K562 (cell line): ENCODE results near the gene CALU. TPM values are rescaled to one million over a fixed set of nuclear protein-coding genes. Genes with fewer than 3 reads are reported as not detected.

Experiments
- GABPA ChIP-seq: fragments of 200-800 bp; sonication (Bioruptor generic); conservative IDR thresholded peaks from 2 replicates; pipeline ENCODE4 v1.6.1; 2016; ENCODE audit warnings: low read depth, missing genetic modification characterization, missing compliant biosample characterization
- GTF2A2 ChIP-seq: IDR thresholded peaks from 2 replicates; pipeline ENCODE4 v1.6.1; 2016; ENCODE audit warnings: mild to moderate bottlenecking, missing genetic modification characterization, missing compliant biosample characterization
- NRF1 ChIP-seq, 2 experiments: fragments of 450-650 bp; IDR thresholded peaks in 1 of 2; conservative IDR thresholded peaks in 1 of 2; 2 replicates each; pipeline ENCODE4 v1.6.1; 2014; ENCODE audit warnings: mild to moderate bottlenecking in 2 of 2
- RBFOX2 ChIP-seq: fragments of 200-400 bp; formaldehyde crosslinking; IDR thresholded peaks from 2 replicates; pipeline ENCODE4 v1.6.1; 2017; ENCODE audit warnings: low read depth, mild to moderate bottlenecking, low read length, moderate library complexity
- SAFB ChIP-seq: fragments of 200-400 bp; formaldehyde crosslinking; IDR thresholded peaks from 2 replicates; pipeline ENCODE4 v1.6.1; 2017; ENCODE audit warnings: low read depth, low read length, borderline replicate concordance
- ZBED1 ChIP-seq: IDR thresholded peaks from 2 replicates; pipeline ENCODE4 v1.6.1; 2014
- ZFP36 ChIP-seq: fragments of 150-350 bp; IDR thresholded peaks from 2 replicates; pipeline ENCODE4 v1.6.1; 2018; ENCODE audit warnings: low read length, low read depth; ENCODE audit not compliant: partially characterized antibody
- ZNF253 ChIP-seq: fragments of 250-450 bp; sonication (Bioruptor Pico); conservative IDR thresholded peaks from 2 replicates; pipeline ENCODE4 v1.6.1; 2021; ENCODE audit warnings: mild to moderate bottlenecking
- ZNF263 ChIP-seq: sonication (generic); formaldehyde crosslinking; IDR thresholded peaks from 2 replicates; pipeline ENCODE4 v1.8.0; 2022; ENCODE audit warnings: mild to moderate bottlenecking, missing genetic modification reagents, borderline replicate concordance
- polyA plus RNA-seq, 8 experiments: library from polyadenylated mRNA; depleted of rRNA in 4 of 8; stranded (reverse) in 5 of 8; unstranded in 3 of 8; fragments of >200 nt; fragmentation: Nextera tagmentation in 2 of 8; fragmentation: Illumina TruSeq in 1 of 8; extraction: Ambion mirVana in 2 of 8; extraction: Trizol in 1 of 8; gene quantifications; 2 replicates each; pipeline versions ENCODE4 v1.2.1 to v1.2.3, GENCODE V29; 2011 to 2014; ENCODE audit warnings: inconsistent platforms in 1 of 8, missing spikeins in 1 of 8
- total RNA-seq, 7 experiments: library from RNA; depleted of rRNA in 6 of 7; stranded (reverse); fragments of >200 nt in 6 of 7; fragmentation: Illumina TruSeq in 2 of 7; extraction: Trizol in 2 of 7; gene quantifications; 2 replicates each; pipeline versions ENCODE4 v1.2.1 to v1.2.3, GENCODE V29; 2011 to 2021; ENCODE audit warnings: low replicate concordance in 1 of 7
- TF ChIP-seq, protein P1 (sequence below): fragments of 250-450 bp; sonication (Bioruptor Pico); IDR thresholded peaks from 2 replicates; pipeline ENCODE4 v1.4.0; 2020
- TF ChIP-seq, protein P2 (sequence below), 2 experiments: fragments of 200-800 bp in 1 of 2; sonication (Bioruptor generic) in 1 of 2; sonication (generic) in 1 of 2; formaldehyde crosslinking in 1 of 2; IDR thresholded peaks in 1 of 2; conservative IDR thresholded peaks in 1 of 2; 2 replicates each; pipeline versions ENCODE4 v1.5.0 to v1.6.1; 2016 to 2020; ENCODE audit warnings: missing compliant biosample characterization in 1 of 2, missing genetic modification characterization in 1 of 2, missing genetic modification reagents in 1 of 2
- TF ChIP-seq, protein P3 (sequence below), 3 experiments: fragments of 200-800 bp in 1 of 3; sonication (Bioruptor generic) in 1 of 3; sonication (generic) in 1 of 3; formaldehyde crosslinking in 1 of 3; IDR thresholded peaks; 2 replicates each; pipeline versions ENCODE4 v1.6.1 to v1.8.0; 2016 to 2022; ENCODE audit warnings: mild to moderate bottlenecking in 2 of 3, missing compliant biosample characterization in 2 of 3, missing genetic modification characterization in 2 of 3, missing genetic modification reagents in 1 of 3
- TF ChIP-seq, protein P4 (sequence below), 2 experiments: fragments of 450-650 bp; conservative IDR thresholded peaks; 2 replicates each; pipeline ENCODE4 v1.6.1; 2017; ENCODE audit warnings: mild to moderate bottlenecking in 2 of 2, moderate library complexity in 2 of 2

Gene CALU
- total and polyA plus RNA-seq, 9 of the 15 experiments (the other 6 are each of a cell fraction or from before 2014, with no cell fraction given): 166 to 286 (median 215) TPM

GRCh38 chr7:128791121-128791971 lies 52.2 kb downstream of the CALU start, which contains the start of gene CCDC136 (continued):
- TF ChIP-seq RBFOX2 (peak; percentile 88), GABPA (tag) (peak; percentile 62), ZNF263 (CRISPR knock-in tag) (peak; percentile 94), ZFP36 (peak; percentile 98), GTF2A2 (tag) (no peak), SAFB (0 out of 2 replicates have a peak, but pooled peaks have one; percentile 9), NRF1 (conservative IDR thresholded peaks at IDR 0.05 in 1 of 2, IDR thresholded peaks at IDR 0.05 in 1 of 2) (peak; percentile 83), ZBED1 (no peak; the same call in 1 of the 2 replicates), ZNF253 (CRISPR knock-in tag) (no peak)
- TF ChIP-seq, protein P1, sequence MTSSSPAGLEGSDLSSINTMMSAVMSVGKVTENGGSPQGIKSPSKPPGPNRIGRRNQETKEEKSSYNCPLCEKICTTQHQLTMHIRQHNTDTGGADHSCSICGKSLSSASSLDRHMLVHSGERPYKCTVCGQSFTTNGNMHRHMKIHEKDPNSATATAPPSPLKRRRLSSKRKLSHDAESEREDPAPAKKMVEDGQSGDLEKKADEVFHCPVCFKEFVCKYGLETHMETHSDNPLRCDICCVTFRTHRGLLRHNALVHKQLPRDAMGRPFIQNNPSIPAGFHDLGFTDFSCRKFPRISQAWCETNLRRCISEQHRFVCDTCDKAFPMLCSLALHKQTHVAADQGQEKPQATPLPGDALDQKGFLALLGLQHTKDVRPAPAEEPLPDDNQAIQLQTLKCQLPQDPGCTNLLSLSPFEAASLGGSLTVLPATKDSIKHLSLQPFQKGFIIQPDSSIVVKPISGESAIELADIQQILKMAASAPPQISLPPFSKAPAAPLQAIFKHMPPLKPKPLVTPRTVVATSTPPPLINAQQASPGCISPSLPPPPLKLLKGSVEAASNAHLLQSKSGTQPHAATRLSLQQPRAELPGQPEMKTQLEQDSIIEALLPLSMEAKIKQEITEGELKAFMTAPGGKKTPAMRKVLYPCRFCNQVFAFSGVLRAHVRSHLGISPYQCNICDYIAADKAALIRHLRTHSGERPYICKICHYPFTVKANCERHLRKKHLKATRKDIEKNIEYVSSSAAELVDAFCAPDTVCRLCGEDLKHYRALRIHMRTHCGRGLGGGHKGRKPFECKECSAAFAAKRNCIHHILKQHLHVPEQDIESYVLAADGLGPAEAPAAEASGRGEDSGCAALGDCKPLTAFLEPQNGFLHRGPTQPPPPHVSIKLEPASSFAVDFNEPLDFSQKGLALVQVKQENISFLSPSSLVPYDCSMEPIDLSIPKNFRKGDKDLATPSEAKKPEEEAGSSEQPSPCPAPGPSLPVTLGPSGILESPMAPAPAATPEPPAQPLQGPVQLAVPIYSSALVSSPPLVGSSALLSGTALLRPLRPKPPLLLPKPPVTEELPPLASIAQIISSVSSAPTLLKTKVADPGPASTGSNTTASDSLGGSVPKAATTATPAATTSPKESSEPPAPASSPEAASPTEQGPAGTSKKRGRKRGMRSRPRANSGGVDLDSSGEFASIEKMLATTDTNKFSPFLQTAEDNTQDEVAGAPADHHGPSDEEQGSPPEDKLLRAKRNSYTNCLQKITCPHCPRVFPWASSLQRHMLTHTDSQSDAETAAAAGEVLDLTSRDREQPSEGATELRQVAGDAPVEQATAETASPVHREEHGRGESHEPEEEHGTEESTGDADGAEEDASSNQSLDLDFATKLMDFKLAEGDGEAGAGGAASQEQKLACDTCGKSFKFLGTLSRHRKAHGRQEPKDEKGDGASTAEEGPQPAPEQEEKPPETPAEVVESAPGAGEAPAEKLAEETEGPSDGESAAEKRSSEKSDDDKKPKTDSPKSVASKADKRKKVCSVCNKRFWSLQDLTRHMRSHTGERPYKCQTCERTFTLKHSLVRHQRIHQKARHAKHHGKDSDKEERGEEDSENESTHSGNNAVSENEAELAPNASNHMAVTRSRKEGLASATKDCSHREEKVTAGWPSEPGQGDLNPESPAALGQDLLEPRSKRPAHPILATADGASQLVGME (CRISPR knock-in tag): peak; percentile 93
- TF ChIP-seq, protein P2, sequence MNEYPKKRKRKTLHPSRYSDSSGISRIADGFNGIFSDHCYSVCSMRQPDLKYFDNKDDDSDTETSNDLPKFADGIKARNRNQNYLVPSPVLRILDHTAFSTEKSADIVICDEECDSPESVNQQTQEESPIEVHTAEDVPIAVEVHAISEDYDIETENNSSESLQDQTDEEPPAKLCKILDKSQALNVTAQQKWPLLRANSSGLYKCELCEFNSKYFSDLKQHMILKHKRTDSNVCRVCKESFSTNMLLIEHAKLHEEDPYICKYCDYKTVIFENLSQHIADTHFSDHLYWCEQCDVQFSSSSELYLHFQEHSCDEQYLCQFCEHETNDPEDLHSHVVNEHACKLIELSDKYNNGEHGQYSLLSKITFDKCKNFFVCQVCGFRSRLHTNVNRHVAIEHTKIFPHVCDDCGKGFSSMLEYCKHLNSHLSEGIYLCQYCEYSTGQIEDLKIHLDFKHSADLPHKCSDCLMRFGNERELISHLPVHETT (CRISPR knock-in tag; conservative IDR thresholded peaks at IDR 0.05 in 1 of 2, IDR thresholded peaks at IDR 0.05 in 1 of 2): peak in 1 of 2 experiments; percentile 51; a peak in 1 of 4 replicates
- TF ChIP-seq, protein P3, sequence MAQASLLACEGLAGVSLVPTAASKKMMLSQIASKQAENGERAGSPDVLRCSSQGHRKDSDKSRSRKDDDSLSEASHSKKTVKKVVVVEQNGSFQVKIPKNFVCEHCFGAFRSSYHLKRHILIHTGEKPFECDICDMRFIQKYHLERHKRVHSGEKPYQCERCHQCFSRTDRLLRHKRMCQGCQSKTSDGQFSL (CRISPR knock-in tag; IDR thresholded peaks at IDR 0.05): no peak
- TF ChIP-seq, protein P3 (tag; IDR thresholded peaks at IDR 0.05): no peak
- TF ChIP-seq, protein P4, sequence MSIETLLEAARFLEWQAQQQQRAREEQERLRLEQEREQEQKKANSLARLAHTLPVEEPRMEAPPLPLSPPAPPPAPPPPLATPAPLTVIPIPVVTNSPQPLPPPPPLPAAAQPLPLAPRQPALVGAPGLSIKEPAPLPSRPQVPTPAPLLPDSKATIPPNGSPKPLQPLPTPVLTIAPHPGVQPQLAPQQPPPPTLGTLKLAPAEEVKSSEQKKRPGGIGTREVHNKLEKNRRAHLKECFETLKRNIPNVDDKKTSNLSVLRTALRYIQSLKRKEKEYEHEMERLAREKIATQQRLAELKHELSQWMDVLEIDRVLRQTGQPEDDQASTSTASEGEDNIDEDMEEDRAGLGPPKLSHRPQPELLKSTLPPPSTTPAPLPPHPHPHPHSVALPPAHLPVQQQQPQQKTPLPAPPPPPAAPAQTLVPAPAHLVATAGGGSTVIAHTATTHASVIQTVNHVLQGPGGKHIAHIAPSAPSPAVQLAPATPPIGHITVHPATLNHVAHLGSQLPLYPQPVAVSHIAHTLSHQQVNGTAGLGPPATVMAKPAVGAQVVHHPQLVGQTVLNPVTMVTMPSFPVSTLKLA (conservative IDR thresholded peaks at IDR 0.05): peak in 1 of 2 experiments; percentile 41; a peak in 1 of 4 replicates
